ENCODE measurements around the gene NACAD.

GRCh38 chr7:45076946-45077345 is 11.8 kb downstream of the NACAD start:
- TF ChIP-seq CTCF (IDR thresholded peaks at IDR 0.05) = no peak
- TF ChIP-seq POLR2A (IDR thresholded peaks at IDR 0.05) = no peak

All from Peyer's patch (tissue), 4 donors.